ENCODE data around the gene F10.

DNA sequence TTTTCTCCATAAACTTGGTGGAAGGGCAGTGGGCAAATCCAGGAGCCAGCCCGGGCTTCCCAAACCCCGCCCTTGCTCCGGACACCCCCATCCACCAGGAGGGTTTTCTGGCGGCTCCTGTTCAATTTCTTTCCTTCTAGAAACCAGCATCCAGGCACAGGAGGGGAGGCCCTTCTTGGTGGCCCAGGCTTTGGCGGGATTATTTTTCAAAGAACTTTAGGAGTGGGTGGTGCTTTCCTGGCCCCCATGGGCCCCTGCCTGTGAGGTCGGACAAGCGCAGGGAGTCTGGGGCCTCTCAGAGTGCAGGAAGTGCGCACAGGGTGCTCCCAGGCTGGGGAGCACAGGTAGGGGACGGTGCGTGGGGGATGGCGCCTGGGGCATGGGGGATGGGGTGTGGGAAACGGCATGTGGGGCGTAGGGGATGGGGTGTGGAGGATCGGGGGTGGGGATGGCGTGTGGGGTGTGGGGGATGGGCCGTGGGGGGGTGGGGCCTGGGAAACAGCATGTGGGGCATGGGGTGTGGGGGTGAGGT, 16.6 kb upstream of the F10 start:
- TF ChIP-seq, protein P1, sequence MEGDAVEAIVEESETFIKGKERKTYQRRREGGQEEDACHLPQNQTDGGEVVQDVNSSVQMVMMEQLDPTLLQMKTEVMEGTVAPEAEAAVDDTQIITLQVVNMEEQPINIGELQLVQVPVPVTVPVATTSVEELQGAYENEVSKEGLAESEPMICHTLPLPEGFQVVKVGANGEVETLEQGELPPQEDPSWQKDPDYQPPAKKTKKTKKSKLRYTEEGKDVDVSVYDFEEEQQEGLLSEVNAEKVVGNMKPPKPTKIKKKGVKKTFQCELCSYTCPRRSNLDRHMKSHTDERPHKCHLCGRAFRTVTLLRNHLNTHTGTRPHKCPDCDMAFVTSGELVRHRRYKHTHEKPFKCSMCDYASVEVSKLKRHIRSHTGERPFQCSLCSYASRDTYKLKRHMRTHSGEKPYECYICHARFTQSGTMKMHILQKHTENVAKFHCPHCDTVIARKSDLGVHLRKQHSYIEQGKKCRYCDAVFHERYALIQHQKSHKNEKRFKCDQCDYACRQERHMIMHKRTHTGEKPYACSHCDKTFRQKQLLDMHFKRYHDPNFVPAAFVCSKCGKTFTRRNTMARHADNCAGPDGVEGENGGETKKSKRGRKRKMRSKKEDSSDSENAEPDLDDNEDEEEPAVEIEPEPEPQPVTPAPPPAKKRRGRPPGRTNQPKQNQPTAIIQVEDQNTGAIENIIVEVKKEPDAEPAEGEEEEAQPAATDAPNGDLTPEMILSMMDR (IDR thresholded peaks at IDR 0.05; ENCODE audit: poor library complexity, severe bottlenecking): no peak
- no peak for TF ChIP-seq EP300 (conservative IDR thresholded peaks at IDR 0.05; ENCODE audit: poor library complexity, severe bottlenecking)
- no peak for TF ChIP-seq RAD21 (conservative IDR thresholded peaks at IDR 0.05)

All from neural cell (in vitro differentiated cells).